SU-DHL-6 (cell line): ENCODE measurements around the gene DIAPH1.

ENCODE experiments used
- EZH2phosphoT487 ChIP-seq: fragments of 200-600 bp; sonication (generic), shearing (Covaris generic); conservative IDR thresholded peaks from 2 replicates; pipeline ENCODE4 v1.6.1; 2018; ENCODE audit warnings: mild to moderate bottlenecking, antibody characterized with exemption, low read length, moderate library complexity, mixed read lengths
- TF ChIP-seq, protein P1 (sequence below): fragments of 200-600 bp; sonication (generic); IDR thresholded peaks from one replicate; pipeline ENCODE4 v1.5.1; 2017; ENCODE audit warnings: antibody characterized with exemption, mild to moderate bottlenecking, low read length, moderate library complexity; ENCODE audit not compliant: insufficient read depth, poor library complexity, severe bottlenecking

DNA sequence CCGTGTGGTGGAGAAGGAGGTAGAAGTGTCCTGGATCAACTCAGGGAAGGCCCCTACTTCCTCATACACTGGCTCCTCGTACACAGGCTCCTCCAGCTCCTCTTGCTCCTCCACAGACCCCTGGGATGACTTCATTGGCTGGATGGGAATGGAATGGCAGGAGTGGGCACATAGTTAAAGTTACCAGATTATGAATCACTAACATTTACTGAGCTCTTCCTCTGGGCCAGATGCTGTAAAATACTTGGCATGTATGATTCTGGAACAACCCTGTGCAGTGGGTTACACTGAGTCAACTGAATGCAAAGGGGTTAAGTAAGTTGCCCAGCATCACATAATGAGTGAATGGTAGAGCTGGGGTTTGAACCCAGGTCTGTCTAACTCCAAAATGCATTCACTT, 35.5 kb upstream of the DIAPH1 start:
- TF ChIP-seq, protein P1, sequence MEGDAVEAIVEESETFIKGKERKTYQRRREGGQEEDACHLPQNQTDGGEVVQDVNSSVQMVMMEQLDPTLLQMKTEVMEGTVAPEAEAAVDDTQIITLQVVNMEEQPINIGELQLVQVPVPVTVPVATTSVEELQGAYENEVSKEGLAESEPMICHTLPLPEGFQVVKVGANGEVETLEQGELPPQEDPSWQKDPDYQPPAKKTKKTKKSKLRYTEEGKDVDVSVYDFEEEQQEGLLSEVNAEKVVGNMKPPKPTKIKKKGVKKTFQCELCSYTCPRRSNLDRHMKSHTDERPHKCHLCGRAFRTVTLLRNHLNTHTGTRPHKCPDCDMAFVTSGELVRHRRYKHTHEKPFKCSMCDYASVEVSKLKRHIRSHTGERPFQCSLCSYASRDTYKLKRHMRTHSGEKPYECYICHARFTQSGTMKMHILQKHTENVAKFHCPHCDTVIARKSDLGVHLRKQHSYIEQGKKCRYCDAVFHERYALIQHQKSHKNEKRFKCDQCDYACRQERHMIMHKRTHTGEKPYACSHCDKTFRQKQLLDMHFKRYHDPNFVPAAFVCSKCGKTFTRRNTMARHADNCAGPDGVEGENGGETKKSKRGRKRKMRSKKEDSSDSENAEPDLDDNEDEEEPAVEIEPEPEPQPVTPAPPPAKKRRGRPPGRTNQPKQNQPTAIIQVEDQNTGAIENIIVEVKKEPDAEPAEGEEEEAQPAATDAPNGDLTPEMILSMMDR, result no peak
- no peak for TF ChIP-seq EZH2phosphoT487
